ENCODE results near the gene SLC31A1.

SLC31A1 gene

GRCh38 chr9:113219969-113220368 lies 1.4 kb upstream of the SLC31A1 start:
- TF ChIP-seq, protein P1, sequence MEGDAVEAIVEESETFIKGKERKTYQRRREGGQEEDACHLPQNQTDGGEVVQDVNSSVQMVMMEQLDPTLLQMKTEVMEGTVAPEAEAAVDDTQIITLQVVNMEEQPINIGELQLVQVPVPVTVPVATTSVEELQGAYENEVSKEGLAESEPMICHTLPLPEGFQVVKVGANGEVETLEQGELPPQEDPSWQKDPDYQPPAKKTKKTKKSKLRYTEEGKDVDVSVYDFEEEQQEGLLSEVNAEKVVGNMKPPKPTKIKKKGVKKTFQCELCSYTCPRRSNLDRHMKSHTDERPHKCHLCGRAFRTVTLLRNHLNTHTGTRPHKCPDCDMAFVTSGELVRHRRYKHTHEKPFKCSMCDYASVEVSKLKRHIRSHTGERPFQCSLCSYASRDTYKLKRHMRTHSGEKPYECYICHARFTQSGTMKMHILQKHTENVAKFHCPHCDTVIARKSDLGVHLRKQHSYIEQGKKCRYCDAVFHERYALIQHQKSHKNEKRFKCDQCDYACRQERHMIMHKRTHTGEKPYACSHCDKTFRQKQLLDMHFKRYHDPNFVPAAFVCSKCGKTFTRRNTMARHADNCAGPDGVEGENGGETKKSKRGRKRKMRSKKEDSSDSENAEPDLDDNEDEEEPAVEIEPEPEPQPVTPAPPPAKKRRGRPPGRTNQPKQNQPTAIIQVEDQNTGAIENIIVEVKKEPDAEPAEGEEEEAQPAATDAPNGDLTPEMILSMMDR (conservative IDR thresholded peaks at IDR 0.05; ENCODE audit: low read length): no peak
- DNase-seq (ENCODE audit: low read depth): peak; percentile 91
- peak overlapping the region; percentile 89 for H3K4me3 ChIP-seq (ENCODE audit: low read length)

DNA sequence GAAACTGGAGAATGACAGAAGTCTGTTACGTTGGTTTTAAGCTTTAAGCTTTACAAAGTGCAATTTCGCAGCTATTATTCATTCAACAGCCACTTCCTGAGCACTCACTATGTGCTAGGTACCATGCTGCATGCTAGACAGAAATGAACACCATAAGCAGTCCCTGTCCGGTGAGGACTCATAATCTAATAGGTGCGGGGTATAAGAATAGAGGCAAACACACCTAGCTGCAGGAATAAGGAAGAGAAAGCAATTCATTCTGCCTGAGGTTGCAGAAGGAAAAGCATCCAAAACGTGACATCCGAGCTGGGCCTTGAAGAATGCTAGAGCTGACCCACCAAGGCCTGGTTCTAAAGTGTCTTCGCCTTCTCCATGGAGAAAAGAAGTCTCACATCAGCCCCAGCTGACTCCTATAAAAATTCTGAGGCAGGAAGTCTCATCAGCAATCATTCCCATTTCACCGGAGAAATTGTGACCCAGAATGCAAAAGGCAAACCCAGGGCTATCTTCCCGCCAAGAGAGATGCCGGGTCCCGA lies 809 bp upstream of the SLC31A1 start:
- DNase-seq (ENCODE audit: low read depth): peak; percentile 6
- TF ChIP-seq, protein P1 (conservative IDR thresholded peaks at IDR 0.05; ENCODE audit: low read length): no peak

DNA sequence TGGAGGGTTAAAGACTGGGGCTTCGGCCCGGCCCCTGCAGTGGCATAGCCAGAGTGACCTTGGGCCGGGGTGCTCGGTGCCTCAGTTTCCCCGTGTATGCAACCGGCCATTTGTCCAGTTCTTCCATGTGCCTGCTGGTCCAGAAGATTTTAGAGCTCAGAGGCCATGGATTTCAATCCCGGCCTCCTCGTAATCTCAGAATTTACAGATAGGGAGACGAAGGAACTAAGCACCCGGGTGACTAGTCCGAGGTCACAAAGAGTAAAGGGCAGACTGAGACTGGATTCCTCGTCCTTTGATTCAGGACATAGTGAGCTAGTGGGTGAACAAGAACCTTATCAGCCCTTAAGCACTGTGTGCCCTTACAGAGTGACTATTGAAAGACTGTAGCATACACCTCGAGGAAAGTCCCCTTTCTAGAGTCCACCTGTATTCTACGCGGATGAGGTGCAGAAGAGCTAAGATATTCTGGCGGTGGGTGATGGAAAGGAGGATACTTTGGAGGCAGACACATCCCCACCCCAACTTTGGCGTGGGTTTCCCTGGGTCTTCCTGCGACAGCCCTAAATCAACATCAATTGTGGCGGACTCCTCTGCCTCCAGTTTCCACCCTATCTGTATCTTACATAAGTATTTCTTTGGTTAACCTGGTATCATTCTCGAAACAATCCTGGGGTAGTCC lies 597 bp downstream of the SLC31A1 start:
- TF ChIP-seq, protein P1 (conservative IDR thresholded peaks at IDR 0.05; ENCODE audit: low read length): no peak
- H3K4me3 ChIP-seq (ENCODE audit: low read length): peak overlapping the region; percentile 77
- DNase-seq (ENCODE audit: low read depth): no peak

More for the DNA sequence above, 809 bp upstream of the SLC31A1 start:
- peak overlapping the region; percentile 89 for H3K4me3 ChIP-seq (ENCODE audit: low read length)

GRCh38 chr9:113222482-113222841 lies 1.1 kb downstream of the SLC31A1 start:
- peak; percentile 49 for DNase-seq (ENCODE audit: low read depth)
- peak overlapping the region; percentile 77 for H3K4me3 ChIP-seq (ENCODE audit: low read length)
- TF ChIP-seq, protein P1 (conservative IDR thresholded peaks at IDR 0.05; ENCODE audit: low read length): no peak

DNA sequence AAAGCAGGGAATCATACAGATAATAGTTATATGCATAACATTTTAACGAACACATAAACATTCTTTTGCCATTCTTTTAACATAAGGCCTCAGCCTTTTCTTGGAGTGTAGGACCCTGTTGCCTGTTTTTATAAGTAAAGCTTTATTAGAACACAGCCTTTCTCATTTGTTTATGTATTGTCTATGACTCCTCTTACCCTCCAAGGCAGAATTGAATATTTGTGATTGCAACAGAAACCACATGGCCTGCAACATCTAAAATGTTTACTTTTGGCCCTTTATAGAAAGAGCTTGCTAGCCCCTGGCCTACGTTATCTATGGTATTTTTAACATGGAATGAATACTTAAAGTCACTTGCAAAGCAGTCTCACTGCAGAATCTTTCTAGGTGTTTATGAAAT lies 2.6 kb downstream of the SLC31A1 start:
- DNase-seq (ENCODE audit: low read depth): peak; percentile 36
- TF ChIP-seq, protein P1 (conservative IDR thresholded peaks at IDR 0.05; ENCODE audit: low read length): no peak
- H3K4me3 ChIP-seq (ENCODE audit: low read length): no peak overlapping the region

GRCh38 chr9:113227436-113227835 lies 6.1 kb downstream of the SLC31A1 start:
- DNase-seq (ENCODE audit: low read depth): no peak
- TF ChIP-seq, protein P1 (conservative IDR thresholded peaks at IDR 0.05; ENCODE audit: low read length): no peak
- no peak overlapping the region for H3K4me3 ChIP-seq (ENCODE audit: low read length)

DNA sequence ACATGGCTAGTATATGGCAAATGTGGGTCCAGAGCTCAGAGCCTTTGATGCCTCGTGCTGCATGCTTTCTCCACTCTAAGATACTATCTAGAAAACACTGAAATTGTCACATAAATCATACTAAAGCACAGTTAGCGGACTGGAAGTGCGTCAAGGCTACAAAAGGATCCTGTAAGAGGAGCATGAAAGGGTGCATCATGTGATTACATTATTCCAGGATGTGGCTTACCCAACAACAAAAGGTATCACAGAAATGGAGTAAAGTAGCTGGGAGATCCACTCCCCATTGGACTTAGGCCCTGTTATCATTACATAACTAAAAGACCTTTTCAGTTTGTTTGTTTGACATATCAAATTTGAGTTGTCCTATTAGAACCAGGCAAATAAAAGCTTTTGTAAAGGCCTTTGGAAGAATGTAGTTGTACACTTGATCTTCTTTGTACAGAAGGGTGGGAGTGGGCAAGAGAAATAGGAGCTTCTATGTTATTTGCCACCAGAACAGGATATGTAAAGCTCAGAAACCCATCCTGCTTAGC lies 6.9 kb downstream of the SLC31A1 start:
- DNase-seq (ENCODE audit: low read depth): no peak
- TF ChIP-seq, protein P1 (conservative IDR thresholded peaks at IDR 0.05; ENCODE audit: low read length): no peak
- H3K4me3 ChIP-seq (ENCODE audit: low read length): no peak overlapping the region
